T-helper 2 cell treated with Interferon-gamma antibody and Interleukin-4, amounts not matched to agents 5 μg/mL and 100 μg/mL, for 36 hours (primary cell): ENCODE data around the gene LIMCH1.
"Not testable (repeated sequence)": the region's sequence is repeated elsewhere in the genome, so short reads cannot be mapped to it uniquely, and the experiment has no call there.

Experiments used
- DNase-seq: peaks from one replicate; pipeline ENCODE4 v3.0.0; 2021; ENCODE audit warnings: low spot score
- H3K27ac Mint-ChIP-seq: one replicate; pipeline ENCODE4 v1.8.0; 2021; ENCODE audit warnings: mild to moderate bottlenecking, mixed read lengths
- H3K27me3 Mint-ChIP-seq: one replicate; pipeline ENCODE4 v1.8.0; 2021; ENCODE audit warnings: low read depth, mixed read lengths
- H3K36me3 Mint-ChIP-seq: one replicate; pipeline ENCODE4 v1.8.0; 2021; ENCODE audit warnings: low read depth, mixed read lengths
- H3K4me1 Mint-ChIP-seq: one replicate; pipeline ENCODE4 v1.8.0; 2021; ENCODE audit warnings: low read depth, mixed read lengths
- H3K4me3 Mint-ChIP-seq: one replicate; pipeline ENCODE4 v1.8.0; 2022; ENCODE audit warnings: mild to moderate bottlenecking, moderate library complexity, mixed read lengths
- H3K9me3 Mint-ChIP-seq: one replicate; pipeline ENCODE4 v1.8.0; 2021; ENCODE audit warnings: mixed read lengths

The LIMCH1 gene

DNA sequence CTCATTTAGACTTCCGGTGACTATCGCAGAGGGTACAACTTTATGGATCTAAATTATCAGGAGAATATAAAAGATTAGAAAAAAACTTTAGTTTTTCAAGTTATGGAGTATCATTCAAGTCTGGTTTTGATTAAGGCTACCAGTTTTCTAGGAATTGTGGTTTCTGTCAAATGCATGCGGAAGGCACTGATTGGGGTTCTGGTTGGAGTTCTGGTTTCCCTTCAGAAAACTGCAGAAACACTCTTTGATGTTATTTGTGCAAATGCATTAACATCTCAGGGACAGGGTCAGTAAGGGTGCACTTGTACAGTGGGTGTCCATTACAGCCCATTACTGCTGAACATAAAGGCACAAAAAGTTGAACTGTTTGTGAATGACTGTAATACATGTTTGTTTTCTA, 100.2 kb downstream of the LIMCH1 start:
- Mint-ChIP-seq H3K27ac (no peak overlapping the region), H3K4me1 (no peaks in the 10 kb centered on the region), H3K27me3 (peaks cover 5% of the 10 kb centered on the region), H3K9me3 (no peaks in the 10 kb centered on the region), H3K4me3 (no peak overlapping the region), H3K36me3 (no peaks in the 10 kb centered on the region)
- DNase-seq = no peak

DNA sequence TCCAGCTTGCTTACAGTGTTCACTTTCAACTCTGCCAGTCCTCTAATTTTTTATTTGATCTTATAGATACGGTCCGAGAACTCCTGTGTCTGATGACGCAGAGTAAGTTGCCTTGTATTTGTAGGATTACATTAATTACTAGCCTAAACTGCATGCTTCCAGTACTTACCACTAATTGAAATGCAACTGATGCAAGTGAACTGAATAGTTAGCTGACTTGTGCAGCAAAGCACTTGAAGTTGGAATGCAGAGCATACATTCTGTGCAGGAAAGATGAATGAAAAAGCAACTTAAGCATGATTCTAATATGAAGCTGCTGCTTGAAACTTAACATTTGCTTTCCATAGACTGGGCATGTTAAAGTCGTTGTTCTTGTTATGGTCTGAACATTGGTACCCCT, 100.9 kb downstream of the LIMCH1 start:
- Mint-ChIP-seq H3K36me3 (no peaks in the 10 kb centered on the region), H3K27me3 (peaks cover 6% of the 10 kb centered on the region), H3K4me3 (no peak overlapping the region), H3K4me1 (no peaks in the 10 kb centered on the region), H3K27ac (no peak overlapping the region), H3K9me3 (no peaks in the 10 kb centered on the region)
- no peak for DNase-seq

DNA sequence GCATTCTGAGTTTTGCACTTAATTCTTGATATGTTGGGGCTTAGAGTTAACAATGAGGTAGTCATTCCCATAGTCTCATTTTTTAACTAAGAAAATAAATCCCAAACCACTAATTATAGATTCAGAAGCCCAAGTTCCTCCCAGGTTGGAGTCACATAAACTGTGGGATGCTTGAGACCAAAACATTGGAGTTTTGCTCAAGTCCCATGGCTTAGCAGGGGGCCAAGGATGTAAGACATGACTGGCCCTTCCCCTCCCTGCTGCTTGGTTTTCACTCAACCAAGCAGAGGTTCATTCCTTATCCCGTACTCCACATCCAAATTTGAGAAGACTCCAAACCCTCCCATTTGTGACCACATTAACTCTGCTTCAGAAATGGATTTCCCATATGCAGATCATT, 101.3 kb downstream of the LIMCH1 start:
- DNase-seq = no peak
- Mint-ChIP-seq H3K27ac (no peak overlapping the region), H3K27me3 (peaks cover 9% of the 10 kb centered on the region), H3K4me3 (no peak overlapping the region), H3K36me3 (no peaks in the 10 kb centered on the region), H3K9me3 (no peaks in the 10 kb centered on the region), H3K4me1 (no peaks in the 10 kb centered on the region)

DNA sequence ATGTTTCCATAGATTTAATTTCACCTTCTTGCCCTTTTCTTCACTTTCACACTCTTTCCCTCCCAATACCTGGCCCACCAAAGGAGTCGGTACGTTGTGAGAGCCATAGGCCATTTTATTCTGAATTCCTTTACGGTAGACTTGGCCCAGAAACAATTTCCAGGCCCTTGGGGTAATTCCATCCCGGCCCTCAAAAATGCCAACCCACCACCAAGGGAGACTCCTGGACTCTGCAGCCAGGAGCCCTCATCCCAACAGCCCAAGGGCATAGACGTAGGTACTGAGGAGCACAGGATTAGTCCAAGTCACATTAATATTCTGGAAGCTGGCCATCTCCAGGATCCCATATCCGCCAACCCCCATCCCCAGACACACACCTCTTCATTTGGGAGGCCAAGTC, 102.9 kb downstream of the LIMCH1 start:
- no peaks in the 10 kb centered on the region for H3K36me3 Mint-ChIP-seq
- no peak overlapping the region for H3K4me3 Mint-ChIP-seq
- DNase-seq = no peak
- H3K27me3 Mint-ChIP-seq = peaks cover 20% of the 10 kb centered on the region
- H3K4me1 Mint-ChIP-seq = no peaks in the 10 kb centered on the region
- H3K27ac Mint-ChIP-seq = no peak overlapping the region
- H3K9me3 Mint-ChIP-seq = no peaks in the 10 kb centered on the region

DNA sequence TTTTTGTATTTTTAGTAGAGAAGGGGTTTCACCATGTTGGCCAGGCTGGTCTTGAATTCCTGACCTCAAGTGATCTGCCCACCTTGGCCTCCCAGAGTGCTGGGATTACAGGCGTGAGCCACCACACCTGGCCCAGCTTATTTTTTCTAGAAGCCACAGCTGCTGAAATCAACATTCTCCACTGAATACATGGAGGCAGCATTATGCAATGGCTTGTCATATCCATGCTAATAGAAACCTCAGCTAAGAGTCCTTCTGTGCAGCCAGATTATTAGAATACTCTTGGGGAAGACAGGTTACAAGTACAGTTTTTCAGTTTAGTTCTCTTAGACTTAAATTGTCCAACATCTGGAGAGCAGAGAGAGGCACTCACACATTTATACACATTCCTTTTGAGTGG, 104.8 kb downstream of the LIMCH1 start:
- not testable (repeated sequence) for H3K4me3 Mint-ChIP-seq, H3K27ac Mint-ChIP-seq, DNase-seq, H3K4me1 Mint-ChIP-seq, H3K36me3 Mint-ChIP-seq, H3K9me3 Mint-ChIP-seq
- H3K27me3 Mint-ChIP-seq = peaks cover 20% of the 10 kb centered on the region

DNA sequence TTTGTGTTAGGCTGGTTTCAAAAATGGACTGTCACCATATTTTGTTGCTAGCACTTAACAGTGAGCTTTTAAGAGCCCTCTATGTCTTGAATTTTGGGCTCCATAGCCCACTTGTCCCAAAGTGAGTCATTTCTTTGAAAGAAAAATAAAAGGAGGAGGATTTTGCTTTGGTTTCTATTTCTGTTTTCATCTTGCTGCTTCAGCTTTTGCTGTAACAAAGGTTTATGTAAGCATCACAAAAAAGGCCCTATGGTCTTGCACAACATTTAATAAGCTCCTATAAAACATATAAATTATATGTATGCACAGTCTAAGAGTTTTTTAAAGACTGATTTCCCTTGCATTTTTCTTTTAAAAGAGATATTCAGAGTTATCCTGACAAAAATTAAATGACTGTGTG, 105.4 kb downstream of the LIMCH1 start:
- H3K4me1 Mint-ChIP-seq = no peaks in the 10 kb centered on the region
- no peak for DNase-seq
- no peaks in the 10 kb centered on the region for H3K36me3 Mint-ChIP-seq
- H3K27ac Mint-ChIP-seq = no peak overlapping the region
- no peak overlapping the region for H3K4me3 Mint-ChIP-seq
- H3K9me3 Mint-ChIP-seq = no peaks in the 10 kb centered on the region
- peaks cover 20% of the 10 kb centered on the region for H3K27me3 Mint-ChIP-seq

DNA sequence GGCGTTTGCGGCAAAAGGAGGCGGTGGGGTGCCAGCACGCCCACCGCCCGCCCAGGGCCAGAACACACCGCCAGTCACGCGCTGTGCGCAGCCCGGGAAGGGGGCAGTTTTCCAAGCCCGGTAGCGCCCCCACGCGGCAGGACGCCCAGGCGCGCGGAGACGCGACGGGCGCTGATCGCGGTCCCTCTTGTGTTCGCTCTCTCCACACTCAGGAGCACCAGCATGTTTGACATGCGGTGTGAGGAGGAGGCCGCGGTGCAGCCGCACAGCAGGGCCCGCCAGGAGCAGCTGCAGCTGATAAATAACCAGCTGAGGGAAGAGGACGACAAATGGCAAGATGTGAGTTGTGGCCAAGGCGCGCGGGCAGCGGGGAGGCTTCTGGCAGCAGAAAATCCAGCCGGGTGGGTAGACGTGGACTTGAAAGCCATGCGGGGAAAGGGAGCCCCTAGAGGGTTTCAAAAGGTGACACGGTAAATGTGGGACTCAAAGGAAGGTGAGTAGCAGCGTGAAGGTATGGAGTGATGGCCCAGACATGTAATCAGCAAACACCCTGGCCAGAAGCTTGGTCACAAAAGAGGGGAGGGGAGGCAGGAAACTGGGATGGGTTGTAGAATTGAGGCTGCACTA, 106.4 kb downstream of the LIMCH1 start:
- no peak overlapping the region for H3K27ac Mint-ChIP-seq
- no peaks in the 10 kb centered on the region for H3K4me1 Mint-ChIP-seq
- no peaks in the 10 kb centered on the region for H3K36me3 Mint-ChIP-seq
- H3K4me3 Mint-ChIP-seq = no peak overlapping the region
- peaks cover 20% of the 10 kb centered on the region for H3K27me3 Mint-ChIP-seq
- DNase-seq = no peak
- no peaks in the 10 kb centered on the region for H3K9me3 Mint-ChIP-seq

DNA sequence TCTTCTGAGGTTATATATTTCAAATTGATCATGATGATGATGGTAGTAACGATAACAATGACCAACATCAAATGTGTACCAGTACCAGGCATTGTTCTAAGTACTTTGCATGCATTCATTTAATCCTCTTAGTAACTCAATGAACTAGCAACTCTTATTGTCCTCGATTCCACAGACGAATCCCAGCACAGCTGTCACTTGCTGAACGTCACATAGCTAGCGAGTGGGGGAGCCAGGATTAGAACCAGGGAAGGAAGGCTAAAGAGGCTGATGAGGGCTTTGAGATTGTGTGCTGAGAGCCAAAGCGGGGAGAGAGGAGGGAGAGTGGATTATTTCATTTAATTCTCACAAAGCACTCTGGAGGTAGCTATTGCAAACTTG, 106.9 kb downstream of the LIMCH1 start:
- Mint-ChIP-seq H3K4me3 (no peak overlapping the region), H3K4me1 (no peaks in the 10 kb centered on the region), H3K9me3 (no peaks in the 10 kb centered on the region), H3K27me3 (peaks cover 20% of the 10 kb centered on the region), H3K27ac (no peak overlapping the region), H3K36me3 (no peaks in the 10 kb centered on the region)
- no peak for DNase-seq

DNA sequence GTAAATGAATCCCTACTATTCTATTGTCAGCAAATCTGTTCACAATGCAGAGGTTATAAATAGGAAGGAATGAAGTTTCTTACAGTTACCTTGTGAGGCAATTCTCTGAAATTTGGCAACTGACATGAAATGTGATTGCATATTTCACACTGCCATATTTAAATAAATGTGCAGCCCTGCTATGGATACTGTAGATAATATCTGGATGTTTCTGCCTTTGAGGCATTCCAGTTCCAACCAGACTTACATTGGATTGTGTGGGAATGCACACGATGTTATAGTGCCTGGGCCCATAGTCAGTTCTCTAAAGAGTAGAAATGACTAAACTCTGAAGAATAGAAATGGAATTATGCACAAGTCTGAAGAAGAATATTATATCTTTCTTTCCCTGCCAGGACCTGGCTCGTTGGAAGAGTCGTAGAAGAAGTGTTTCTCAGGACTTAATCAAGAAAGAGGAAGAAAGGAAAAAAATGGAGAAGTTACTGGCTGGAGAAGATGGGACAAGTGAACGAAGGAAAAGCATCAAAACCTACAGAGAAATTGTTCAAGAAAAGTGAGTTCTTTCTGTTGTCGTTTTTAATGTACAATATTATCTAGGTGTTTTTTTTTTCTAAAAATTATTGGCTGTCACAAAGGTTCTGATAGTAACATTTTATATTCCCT, 107.9 kb downstream of the LIMCH1 start:
- Mint-ChIP-seq H3K4me3 (no peak overlapping the region), H3K36me3 (no peaks in the 10 kb centered on the region), H3K27me3 (peaks cover 20% of the 10 kb centered on the region), H3K27ac (no peak overlapping the region), H3K4me1 (no peaks in the 10 kb centered on the region), H3K9me3 (no peaks in the 10 kb centered on the region)
- no peak for DNase-seq

DNA sequence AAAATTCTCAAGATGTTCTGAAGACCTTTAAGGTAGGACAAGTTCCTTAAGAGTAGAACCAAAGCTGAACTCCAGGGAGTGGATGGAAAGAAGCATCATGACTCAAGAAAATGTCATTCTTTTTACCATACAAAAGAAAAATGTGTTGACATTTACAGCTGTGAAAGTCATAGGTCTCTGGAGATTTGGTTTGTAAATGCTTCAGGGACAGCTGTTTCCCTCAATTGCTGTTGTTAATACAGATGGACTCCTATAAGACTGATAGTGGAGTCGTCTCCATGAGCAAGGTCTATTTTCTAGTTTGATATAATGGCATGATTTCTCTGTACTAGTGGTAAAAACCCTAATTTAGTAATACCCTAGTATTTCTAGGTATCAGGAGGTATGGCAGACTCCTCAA, 108.9 kb downstream of the LIMCH1 start:
- no peaks in the 10 kb centered on the region for H3K4me1 Mint-ChIP-seq
- H3K36me3 Mint-ChIP-seq = no peaks in the 10 kb centered on the region
- no peak overlapping the region for H3K4me3 Mint-ChIP-seq
- no peaks in the 10 kb centered on the region for H3K9me3 Mint-ChIP-seq
- no peak for DNase-seq
- H3K27me3 Mint-ChIP-seq = peaks cover 20% of the 10 kb centered on the region
- no peak overlapping the region for H3K27ac Mint-ChIP-seq

DNA sequence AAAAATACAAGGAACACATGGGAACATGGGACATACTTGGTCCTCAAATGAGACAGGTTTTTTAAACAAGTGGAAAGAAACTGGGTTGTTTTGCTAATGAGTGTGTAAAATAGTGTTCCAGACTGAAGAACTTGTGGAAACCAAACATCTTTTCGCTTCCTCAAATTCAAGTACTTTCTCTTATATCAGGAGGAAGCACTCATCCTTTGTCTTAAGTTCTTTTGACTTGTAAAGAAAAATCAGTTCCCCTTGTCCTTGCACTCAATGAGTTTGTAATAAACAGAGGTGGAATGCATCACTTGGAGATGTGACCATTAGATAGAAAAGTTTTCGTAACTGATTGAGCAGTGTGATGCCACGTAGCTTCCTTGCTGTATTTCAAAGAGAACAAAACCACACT, 109.4 kb downstream of the LIMCH1 start:
- no peak overlapping the region for H3K27ac Mint-ChIP-seq
- peaks cover 20% of the 10 kb centered on the region for H3K27me3 Mint-ChIP-seq
- no peaks in the 10 kb centered on the region for H3K9me3 Mint-ChIP-seq
- H3K4me3 Mint-ChIP-seq = no peak overlapping the region
- no peaks in the 10 kb centered on the region for H3K4me1 Mint-ChIP-seq
- no peak for DNase-seq
- H3K36me3 Mint-ChIP-seq = no peaks in the 10 kb centered on the region

DNA sequence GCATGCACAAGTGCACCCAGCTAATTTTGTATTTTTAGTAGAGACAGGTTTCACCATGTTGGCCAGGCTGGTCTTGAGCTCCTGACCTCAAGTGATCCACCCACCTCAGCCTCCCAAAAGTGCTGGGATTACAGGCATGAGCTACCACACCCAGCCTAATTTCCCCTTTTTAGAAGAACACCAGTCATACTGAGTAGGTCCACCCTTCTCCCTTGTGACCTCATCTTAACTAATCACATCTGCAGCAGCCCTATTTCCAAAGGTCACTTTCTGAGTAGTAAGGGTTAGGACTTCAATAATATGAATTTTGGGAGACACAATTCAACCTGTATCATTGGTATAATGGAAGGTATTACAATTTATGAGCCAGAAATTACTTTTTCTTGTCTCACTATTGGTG, 113.2 kb downstream of the LIMCH1 start:
- not testable (repeated sequence) for H3K9me3 Mint-ChIP-seq, H3K4me1 Mint-ChIP-seq, H3K27me3 Mint-ChIP-seq, H3K36me3 Mint-ChIP-seq, H3K27ac Mint-ChIP-seq, H3K4me3 Mint-ChIP-seq, DNase-seq

DNA sequence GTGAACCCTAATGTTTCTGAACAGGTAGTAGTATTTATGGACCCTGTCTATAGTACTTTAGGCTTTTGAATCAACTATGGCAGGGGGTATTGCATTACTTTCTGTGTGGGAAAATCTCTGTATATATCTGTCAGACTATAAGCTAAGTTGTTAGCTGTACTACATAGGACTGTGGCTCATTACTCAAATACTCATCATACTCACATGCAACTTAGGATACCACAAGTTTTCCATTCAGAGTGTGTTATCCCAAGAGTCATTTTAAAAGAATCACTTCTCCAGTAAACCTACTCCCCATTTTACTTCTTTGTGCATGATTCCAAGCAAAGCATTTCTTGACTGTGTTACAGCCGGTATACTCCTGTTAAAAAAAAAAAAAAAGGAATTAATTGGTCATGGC, 115.0 kb downstream of the LIMCH1 start:
- H3K27me3 Mint-ChIP-seq = no peaks in the 10 kb centered on the region
- DNase-seq = no peak

DNA sequence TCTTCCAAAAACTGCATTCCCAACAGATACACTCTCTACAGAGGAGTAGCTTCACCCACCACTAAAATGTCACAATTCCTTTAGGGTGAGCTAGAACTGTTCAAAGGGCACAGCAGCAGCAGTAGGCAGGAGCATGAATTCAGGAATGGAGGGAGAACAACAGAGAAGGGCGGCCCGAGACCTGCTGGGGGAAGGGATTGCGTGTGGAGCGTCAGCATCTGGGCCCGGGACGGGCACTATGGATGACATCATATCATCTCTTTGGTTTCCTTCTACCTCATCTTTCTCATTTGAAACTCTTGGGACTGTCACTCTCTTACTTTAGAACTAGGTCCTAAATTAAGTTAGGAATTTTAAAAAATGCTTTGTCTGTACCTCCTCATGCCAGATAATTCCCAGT, 115.6 kb downstream of the LIMCH1 start:
- Mint-ChIP-seq H3K4me3 (no peak overlapping the region), H3K36me3 (no peaks in the 10 kb centered on the region), H3K27me3 (no peaks in the 10 kb centered on the region), H3K9me3 (no peaks in the 10 kb centered on the region), H3K4me1 (no peaks in the 10 kb centered on the region), H3K27ac (no peak overlapping the region)
- DNase-seq = no peak

More for the DNA sequence above, 115.0 kb downstream of the LIMCH1 start:
- no peak overlapping the region for H3K27ac Mint-ChIP-seq
- no peaks in the 10 kb centered on the region for H3K4me1 Mint-ChIP-seq
- H3K4me3 Mint-ChIP-seq = no peak overlapping the region
- no peaks in the 10 kb centered on the region for H3K9me3 Mint-ChIP-seq
- no peaks in the 10 kb centered on the region for H3K36me3 Mint-ChIP-seq

DNA sequence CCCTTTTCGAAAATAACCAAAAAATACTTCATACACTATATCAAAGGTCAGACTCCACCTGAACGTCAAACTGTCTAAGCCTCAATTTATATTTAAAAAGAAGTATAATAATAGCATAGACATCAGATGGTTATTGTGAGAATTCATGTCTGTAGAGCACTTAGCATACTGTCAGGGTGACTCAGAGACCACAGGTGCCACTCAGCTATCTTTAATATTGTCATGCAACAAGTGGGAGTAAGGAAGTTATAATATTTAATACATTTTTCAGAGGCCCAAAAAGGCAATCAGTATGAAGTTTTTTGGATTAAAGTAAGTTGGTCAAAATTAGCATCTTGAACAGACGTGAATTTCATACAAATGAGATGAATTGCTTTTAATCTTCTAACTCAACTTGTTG, 117.2 kb downstream of the LIMCH1 start:
- no peak overlapping the region for H3K27ac Mint-ChIP-seq
- no peak overlapping the region for H3K4me3 Mint-ChIP-seq
- no peaks in the 10 kb centered on the region for H3K4me1 Mint-ChIP-seq
- no peaks in the 10 kb centered on the region for H3K36me3 Mint-ChIP-seq
- no peaks in the 10 kb centered on the region for H3K27me3 Mint-ChIP-seq
- no peak for DNase-seq
- H3K9me3 Mint-ChIP-seq = no peaks in the 10 kb centered on the region
